NCI-H146 treated with DMSO at 0.1 percent for 48 hours (cell line): ENCODE data around the gene ALDH2.
"Not testable (repeated sequence)": the region's sequence is repeated elsewhere in the genome, so short reads cannot be mapped to it uniquely, and the experiment has no call there.

Source experiments
- DNase-seq: peaks from one replicate; lab custom pipeline; 2025; ENCODE audit not compliant: unreplicated experiment; lab: John Stamatoyannopoulos, UW

The ALDH2 gene

DNA sequence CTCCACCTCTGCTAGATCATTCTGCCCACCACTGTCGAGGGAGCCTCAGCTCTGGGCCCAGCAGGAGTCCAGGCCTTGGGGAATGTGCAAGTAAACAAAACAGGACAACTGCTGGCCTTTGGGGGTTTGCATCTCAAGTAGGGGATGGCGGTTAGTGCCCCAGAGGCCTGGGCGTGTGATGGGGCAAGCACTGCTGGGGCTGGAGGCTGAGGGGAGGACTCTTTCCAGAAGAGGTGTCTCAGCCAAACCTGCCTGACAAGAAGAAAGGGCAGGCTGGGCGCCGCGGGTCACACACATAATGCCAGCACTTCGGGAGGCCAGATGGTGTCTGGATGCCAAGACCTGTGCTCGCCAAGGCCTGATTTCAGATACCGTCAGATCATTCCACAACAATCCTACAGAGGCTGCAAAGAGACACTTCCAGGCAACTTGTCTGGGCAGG is 8.6 kb upstream of the ALDH2 start:
- no peak for DNase-seq

DNA sequence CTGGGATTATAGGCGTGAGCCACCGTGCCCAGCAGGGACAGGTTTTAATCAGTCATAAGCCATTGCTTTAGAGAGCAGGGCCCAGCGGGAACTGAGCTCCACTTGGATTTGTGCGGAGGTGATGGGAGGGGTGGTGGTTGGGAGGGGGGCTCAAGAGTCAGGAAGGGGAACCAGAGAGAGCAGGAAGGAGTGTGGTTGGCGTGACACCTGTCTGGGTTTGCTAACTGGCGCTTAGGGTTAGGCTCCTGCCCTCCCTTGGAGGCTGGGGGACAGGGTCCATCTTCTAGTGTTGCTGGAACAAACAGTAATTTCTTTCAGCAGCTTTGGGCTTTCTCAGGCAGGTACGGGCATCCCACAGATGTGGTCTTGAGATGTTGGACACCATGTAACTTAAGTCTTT is 7.5 kb upstream of the ALDH2 start:
- DNase-seq: no peak

- DNase-seq: no peak
Observed at GRCh38 chr12:111759991-111760390, 6.7 kb upstream of the ALDH2 start.

DNA sequence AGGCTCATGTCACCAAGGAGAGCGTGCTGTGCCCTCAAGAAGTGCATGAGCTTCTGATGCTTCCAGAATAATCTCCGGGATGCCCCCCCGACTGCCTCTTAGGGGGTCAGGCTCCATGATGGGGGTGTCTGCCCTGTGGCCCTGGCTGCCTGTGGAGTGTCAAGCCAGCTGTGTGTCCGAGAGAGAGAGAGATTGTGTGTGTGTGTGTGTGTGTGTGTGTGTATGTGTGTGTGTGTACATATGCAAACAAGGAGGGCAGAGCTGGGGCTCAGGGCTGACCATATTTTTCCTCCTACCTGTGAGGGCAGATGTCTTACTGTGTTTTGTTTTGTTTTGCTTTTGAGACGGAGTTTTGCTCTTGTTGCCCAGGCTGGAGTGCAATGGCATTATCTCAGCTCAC is 5.6 kb upstream of the ALDH2 start:
- DNase-seq: no peak

GRCh38 chr12:111761706-111762105 is 5.0 kb upstream of the ALDH2 start:
- no peak for DNase-seq

- not testable (repeated sequence) for DNase-seq
Observed at GRCh38 chr12:111763552-111763951, 3.2 kb upstream of the ALDH2 start.

GRCh38 chr12:111764120-111764821 is 2.5 kb upstream of the ALDH2 start:
- DNase-seq: no peak

GRCh38 chr12:111767362-111768158 is 827 bp downstream of the ALDH2 start:
- no peak for DNase-seq

GRCh38 chr12:111768159-111768895 is 1.6 kb downstream of the ALDH2 start:
- DNase-seq: no peak

DNA sequence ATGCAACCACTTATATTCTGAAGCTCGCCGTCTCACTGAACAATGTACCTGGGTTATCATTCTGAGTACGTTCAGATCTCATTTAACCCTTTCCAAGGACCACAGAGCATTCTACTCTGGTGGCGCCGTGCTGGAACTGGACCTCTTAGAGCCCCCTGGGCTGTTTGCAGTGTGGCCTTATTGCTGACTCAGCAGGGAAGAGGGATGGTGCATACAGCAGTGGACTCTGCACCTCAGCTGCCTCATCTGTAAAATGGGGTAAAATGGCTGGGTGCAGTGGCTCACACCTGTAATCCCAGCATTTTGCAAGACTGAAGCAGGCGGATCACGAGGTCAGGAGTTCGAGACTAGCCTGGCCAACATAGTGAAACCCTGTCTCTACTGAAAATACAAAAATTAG is 2.9 kb downstream of the ALDH2 start:
- no peak for DNase-seq

GRCh38 chr12:111773801-111774551 is 7.2 kb downstream of the ALDH2 start:
- no peak for DNase-seq

- no peak for DNase-seq
Observed at GRCh38 chr12:111775205-111776193, 8.8 kb downstream of the ALDH2 start.

DNA sequence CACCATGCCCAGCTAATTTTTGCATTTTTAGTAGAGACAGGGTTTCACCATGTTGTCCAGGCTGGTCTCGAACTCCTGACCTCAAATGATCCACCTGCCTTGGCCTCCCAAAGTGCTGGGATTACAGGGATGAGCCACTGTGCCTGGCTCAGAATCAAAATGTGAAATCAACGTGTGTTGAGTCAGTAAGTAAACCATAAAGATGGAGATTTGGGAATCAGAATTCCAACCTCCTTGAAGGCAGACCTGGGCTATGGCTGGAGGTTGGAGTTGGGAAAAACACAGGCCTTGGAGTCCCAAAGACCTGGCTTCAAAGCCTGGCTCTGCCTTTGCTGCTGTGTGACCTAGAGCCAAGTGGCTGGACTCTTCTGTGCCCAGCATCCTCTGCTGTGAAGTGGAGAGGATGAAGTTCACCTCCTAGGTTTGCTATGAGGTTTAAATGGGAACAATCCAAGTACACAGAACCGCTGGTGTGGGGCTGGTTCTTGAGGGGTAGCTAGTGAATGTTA is 10.2 kb downstream of the ALDH2 start:
- DNase-seq: no peak

DNA sequence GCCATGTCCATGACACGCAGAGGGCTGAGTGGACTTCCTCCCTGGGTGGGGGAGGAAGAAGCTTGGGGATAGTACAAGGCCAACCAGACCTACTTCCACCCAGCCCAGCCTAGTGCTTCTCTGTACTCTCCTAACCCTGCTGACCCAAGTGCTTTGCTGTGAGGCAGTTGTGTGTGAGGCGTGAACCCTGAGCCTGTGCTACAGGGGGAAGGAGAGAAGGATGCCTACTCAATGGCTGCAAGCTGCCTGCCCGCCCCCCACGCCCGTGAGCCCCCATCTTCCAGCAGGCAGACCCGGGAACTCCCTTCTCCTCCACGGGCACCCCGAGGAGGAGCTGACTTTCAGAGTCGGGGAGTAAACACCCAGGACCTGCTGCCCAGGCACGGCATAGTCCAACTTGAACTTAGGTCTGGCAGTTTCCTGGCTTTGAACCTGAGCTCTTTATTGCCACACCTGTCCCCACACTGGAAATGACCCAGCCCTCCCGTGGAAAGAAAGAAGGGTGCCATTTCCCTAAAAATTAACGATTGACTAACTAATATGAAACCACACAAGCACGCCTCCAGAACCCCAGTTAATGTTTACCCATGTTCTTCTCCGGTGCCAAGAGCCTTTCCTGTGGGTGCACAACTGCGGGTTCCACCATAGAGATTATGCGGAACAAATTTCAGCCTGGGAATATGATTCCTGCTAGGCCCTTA is 10.8 kb downstream of the ALDH2 start:
- no peak for DNase-seq

- no peak for DNase-seq
Observed at GRCh38 chr12:111780166-111780565, 13.4 kb downstream of the ALDH2 start.

DNA sequence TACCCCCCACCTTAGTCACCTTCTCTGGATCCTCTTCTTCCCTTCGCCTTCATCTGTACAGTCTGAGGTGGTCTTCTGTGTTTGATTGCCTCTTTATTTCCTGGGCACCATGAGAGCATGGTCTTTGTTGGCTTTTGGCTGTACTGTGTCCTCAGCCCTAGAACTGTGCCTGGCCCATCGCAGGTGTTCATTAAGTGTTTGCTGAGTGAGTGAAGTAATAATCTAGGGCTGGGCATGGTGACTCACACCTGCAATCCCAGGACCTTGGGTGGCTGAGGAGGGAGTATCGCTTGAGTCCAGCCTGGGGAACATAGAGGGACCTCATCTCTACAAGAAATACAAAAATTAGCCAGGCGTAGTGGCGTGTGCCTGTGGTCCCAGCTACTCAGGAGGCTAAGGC is 13.9 kb downstream of the ALDH2 start:
- no peak for DNase-seq

GRCh38 chr12:111781085-111781658 is 14.4 kb downstream of the ALDH2 start:
- no peak for DNase-seq

DNA sequence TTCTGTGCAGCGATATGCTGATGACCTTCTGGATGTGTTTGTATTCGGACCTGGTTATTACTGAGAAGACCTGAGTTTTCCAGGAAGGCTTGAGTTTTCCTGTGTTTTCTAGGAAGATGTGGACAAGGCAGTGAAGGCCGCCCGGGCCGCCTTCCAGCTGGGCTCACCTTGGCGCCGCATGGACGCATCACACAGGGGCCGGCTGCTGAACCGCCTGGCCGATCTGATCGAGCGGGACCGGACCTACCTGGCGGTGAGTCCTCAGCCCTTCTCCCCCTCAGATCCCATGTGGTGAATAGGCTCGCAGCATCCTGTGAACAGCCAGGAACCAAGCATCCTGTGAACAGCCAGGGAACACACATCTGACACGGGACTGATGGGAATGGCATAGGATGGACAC is 16.3 kb downstream of the ALDH2 start:
- DNase-seq: no peak

GRCh38 chr12:111784953-111785352 is 18.2 kb downstream of the ALDH2 start:
- DNase-seq: no peak
